H1 (cell line): ENCODE data around the gene CXCR4. TPM values are rescaled to one million over a fixed set of nuclear protein-coding genes. Genes with fewer than 3 reads are reported as not detected.

ENCODE experiments used
- CHD2 ChIP-seq: IDR thresholded peaks from 2 replicates; pipeline ENCODE4 v1.6.1; 2012; ENCODE audit warnings: low read length, improper control_type of control experiment
- CHD7 ChIP-seq: fragments of 300-600 bp; sonication (generic); IDR thresholded peaks from 2 replicates; pipeline ENCODE4 v1.7.1; 2012; ENCODE audit warnings: low read length, moderate library complexity, mild to moderate bottlenecking, inconsistent platforms; ENCODE audit not compliant: insufficient replicate concordance
- polyA plus RNA-seq, 7 experiments: library from polyadenylated mRNA; depleted of rRNA in 3 of 7; stranded (reverse) in 5 of 7; unstranded in 2 of 7; fragments of >200 nt in 5 of 7; fragments of 200-250 nt in 2 of 7; gene quantifications; 1 replicate in 5 of 7; 2 replicates in 1 of 7; 4 replicates in 1 of 7; pipeline versions ENCODE4 v1.2.1 to v1.2.3, GENCODE V29; 2011 to 2013; ENCODE audit warnings: missing spikeins in 2 of 7, mixed read lengths in 2 of 7
- total RNA-seq: library from RNA; stranded (reverse); fragmentation: NEBNext Ultra II Directional; extraction: Animal tissue kit (Norgen Biotek cat#: 25700); gene quantifications from 2 replicates; pipeline ENCODE4 v1.2.1, GENCODE V29; 2021

Gene CXCR4
- total and polyA plus RNA-seq, 2 of the 8 experiments (the other 6 are each of a cell fraction or from before 2014, with no cell fraction given), result 1.8 to 2.8 TPM

GRCh38 chr2:136101042-136101441 is 16.9 kb downstream of the CXCR4 start (continued):
- no peak for TF ChIP-seq CHD7
- TF ChIP-seq CHD2, result no peak
